Esophagus muscularis mucosa (tissue), 4 donors: ENCODE results near the gene WDFY2. TPM values are rescaled to one million over a fixed set of nuclear protein-coding genes. Genes with fewer than 3 reads are reported as not detected.

Experiments used
- DNase-seq: peaks from one replicate; pipeline ENCODE4 v3.0.0-alpha.2; 2017; ENCODE audit errors: extremely low spot score
- H3K27ac ChIP-seq, 4 donors: fragments of 200-600 bp; sonication (generic); replicated peaks in 1 of 4; 1 replicate in 3 of 4; 2 replicates in 1 of 4; pipeline ENCODE4 v1.5.1; 2016 to 2019; ENCODE audit warnings: mild to moderate bottlenecking in 1 of 4
- H3K27me3 ChIP-seq, 4 donors: fragments of 200-600 bp; sonication (generic); one replicate each; pipeline versions ENCODE4 v1.5.1 to v1.6.0; 2016 to 2019
- H3K36me3 ChIP-seq, 4 donors: fragments of 200-600 bp; sonication (generic); one replicate each; pipeline ENCODE4 v1.5.1; 2016 to 2019
- H3K4me1 ChIP-seq, 4 donors: fragments of 200-600 bp; sonication (generic); one replicate each; pipeline ENCODE4 v1.5.1; 2016 to 2019
- H3K4me3 ChIP-seq, 4 donors: fragments of 200-600 bp; sonication (generic); 1 replicate in 2 of 4; 2 replicates in 2 of 4; pipeline ENCODE4 v1.5.1; 2016 to 2019; ENCODE audit warnings: mild to moderate bottlenecking in 4 of 4, moderate library complexity in 1 of 4
- H3K9me3 ChIP-seq, 4 donors: fragments of 200-600 bp; sonication (generic); 1 replicate in 3 of 4; 2 replicates in 1 of 4; pipeline ENCODE4 v1.5.1; 2016 to 2019
- EP300 ChIP-seq: sonication (generic); formaldehyde crosslinking; IDR thresholded peaks from one replicate; pipeline ENCODE4 v1.6.1; 2017; ENCODE audit warnings: antibody characterized with exemption
- POLR2A ChIP-seq: fragments of 450-650 bp; IDR thresholded peaks from one replicate; pipeline ENCODE4 v1.6.1; 2017; ENCODE audit warnings: antibody characterized with exemption, moderate library complexity, mild to moderate bottlenecking, low read depth
- POLR2AphosphoS5 ChIP-seq, 2 donors: sonication (generic); formaldehyde crosslinking; IDR thresholded peaks; one replicate each; pipeline ENCODE4 v1.6.1; 2017; ENCODE audit warnings: antibody characterized with exemption in 2 of 2
- WGBS: methylation state at CpG from one replicate; pipeline ENCODE4 v1.1.5; 2018; 5-methylcytosine and 5-hydroxymethylcytosine counted together
- intact Hi-C: fragments of 100-400 bp; cut with DNase I; formaldehyde crosslinking; loops from one replicate; pipeline ENCODE4 v1.15.1; 2023
- total RNA-seq, 4 donors: library from RNA; depleted of rRNA; stranded (reverse); fragments of >200 nt; gene quantifications; one replicate each; pipeline versions ENCODE4 v1.1.0 to v1.2.1, GENCODE V29; 2016
- TF ChIP-seq, protein P1 (sequence below), 3 experiments: fragments of 200-600 bp in 2 of 3; fragments of 450-650 bp in 1 of 3; sonication (generic) in 2 of 3; IDR thresholded peaks; one replicate each; pipeline ENCODE4 v1.5.1; 2017 to 2019; ENCODE audit warnings: antibody characterized with exemption in 3 of 3, mild to moderate bottlenecking in 2 of 3, moderate library complexity in 1 of 3

Gene WDFY2
- total RNA-seq, 4 donors from 2014 or later, result 4.7 to 8.7 (median 5.7) TPM

- H3K27ac ChIP-seq, result no peak overlapping the region
- intact Hi-C loops, result no loop called here
- peaks cover 0 to 56% (median 12%) of the 10 kb centered on the region in 4 donors for H3K36me3 ChIP-seq
- no peaks in the 10 kb centered on the region for H3K9me3 ChIP-seq
- WGBS, result 84% methylated on average over 9 of the region's 9 CpGs
- no peak for TF ChIP-seq POLR2AphosphoS5 (IDR thresholded peaks at IDR 0.05)
- no peak for TF ChIP-seq EP300
- TF ChIP-seq, protein P1, sequence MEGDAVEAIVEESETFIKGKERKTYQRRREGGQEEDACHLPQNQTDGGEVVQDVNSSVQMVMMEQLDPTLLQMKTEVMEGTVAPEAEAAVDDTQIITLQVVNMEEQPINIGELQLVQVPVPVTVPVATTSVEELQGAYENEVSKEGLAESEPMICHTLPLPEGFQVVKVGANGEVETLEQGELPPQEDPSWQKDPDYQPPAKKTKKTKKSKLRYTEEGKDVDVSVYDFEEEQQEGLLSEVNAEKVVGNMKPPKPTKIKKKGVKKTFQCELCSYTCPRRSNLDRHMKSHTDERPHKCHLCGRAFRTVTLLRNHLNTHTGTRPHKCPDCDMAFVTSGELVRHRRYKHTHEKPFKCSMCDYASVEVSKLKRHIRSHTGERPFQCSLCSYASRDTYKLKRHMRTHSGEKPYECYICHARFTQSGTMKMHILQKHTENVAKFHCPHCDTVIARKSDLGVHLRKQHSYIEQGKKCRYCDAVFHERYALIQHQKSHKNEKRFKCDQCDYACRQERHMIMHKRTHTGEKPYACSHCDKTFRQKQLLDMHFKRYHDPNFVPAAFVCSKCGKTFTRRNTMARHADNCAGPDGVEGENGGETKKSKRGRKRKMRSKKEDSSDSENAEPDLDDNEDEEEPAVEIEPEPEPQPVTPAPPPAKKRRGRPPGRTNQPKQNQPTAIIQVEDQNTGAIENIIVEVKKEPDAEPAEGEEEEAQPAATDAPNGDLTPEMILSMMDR (IDR thresholded peaks at IDR 0.05), result no peak
- no peak for TF ChIP-seq POLR2A
- peaks cover 17 to 30% (median 23%) of the 10 kb centered on the region in 4 donors for H3K4me1 ChIP-seq
- no peaks in the 10 kb centered on the region for H3K27me3 ChIP-seq
- no peak for DNase-seq
- H3K4me3 ChIP-seq, result no peak overlapping the region
Observed at GRCh38 chr13:51772105-51772455, 187.8 kb downstream of the WDFY2 start.

- TF ChIP-seq, protein P1 (IDR thresholded peaks at IDR 0.05), result no peak
- TF ChIP-seq POLR2A (no peak), EP300 (no peak), POLR2AphosphoS5 (IDR thresholded peaks at IDR 0.05) (no peak)
- WGBS, result 91% methylated on average over 6 of the region's 6 CpGs
- DNase-seq, result no peak
- intact Hi-C loops, result no loop called here
- Histone ChIP-seq H3K4me1 (peaks cover 17 to 30% (median 23%) of the 10 kb centered on the region in 4 donors), H3K9me3 (no peaks in the 10 kb centered on the region), H3K36me3 (peaks cover 0 to 50% (median 10%) of the 10 kb centered on the region in 4 donors), H3K27me3 (no peaks in the 10 kb centered on the region), H3K27ac (no peak overlapping the region), H3K4me3 (no peak overlapping the region)
Observed at GRCh38 chr13:51772781-51773180, 188.5 kb downstream of the WDFY2 start.

GRCh38 chr13:51773515-51773914 lies 189.3 kb downstream of the WDFY2 start:
- Histone ChIP-seq H3K4me1 (peaks cover 17 to 26% (median 20%) of the 10 kb centered on the region in 4 donors), H3K4me3 (no peak overlapping the region), H3K27me3 (no peaks in the 10 kb centered on the region), H3K27ac (no peak overlapping the region), H3K36me3 (peaks cover 0 to 43% (median 7%) of the 10 kb centered on the region in 4 donors), H3K9me3 (no peaks in the 10 kb centered on the region)
- 85% methylated on average over 10 of the region's 11 CpGs for WGBS
- intact Hi-C loops, result no loop called here
- TF ChIP-seq EP300, result no peak
- TF ChIP-seq, protein P1 (IDR thresholded peaks at IDR 0.05), result no peak
- TF ChIP-seq POLR2A, result no peak
- TF ChIP-seq POLR2AphosphoS5 (IDR thresholded peaks at IDR 0.05), result no peak
- no peak for DNase-seq

GRCh38 chr13:51776179-51776578 lies 191.9 kb downstream of the WDFY2 start:
- WGBS, result 87% methylated on average over 7 of the region's 7 CpGs

More at GRCh38 chr13:51776179-51776578, 191.9 kb downstream of the WDFY2 start:
- Histone ChIP-seq H3K27me3 (no peaks in the 10 kb centered on the region), H3K27ac (no peak overlapping the region), H3K36me3 (peaks cover 0 to 28% (median 5%) of the 10 kb centered on the region in 4 donors), H3K9me3 (no peaks in the 10 kb centered on the region), H3K4me3 (no peak overlapping the region), H3K4me1 (no peaks in the 10 kb centered on the region)
- DNase-seq, result no peak
- TF ChIP-seq, protein P1 (IDR thresholded peaks at IDR 0.05), result no peak
- no peak for TF ChIP-seq POLR2AphosphoS5 (IDR thresholded peaks at IDR 0.05)
- TF ChIP-seq POLR2A, result no peak
- no peak for TF ChIP-seq EP300
- intact Hi-C loops, result no loop called here
